ENCODE measurements around the gene RAD18.

DNA sequence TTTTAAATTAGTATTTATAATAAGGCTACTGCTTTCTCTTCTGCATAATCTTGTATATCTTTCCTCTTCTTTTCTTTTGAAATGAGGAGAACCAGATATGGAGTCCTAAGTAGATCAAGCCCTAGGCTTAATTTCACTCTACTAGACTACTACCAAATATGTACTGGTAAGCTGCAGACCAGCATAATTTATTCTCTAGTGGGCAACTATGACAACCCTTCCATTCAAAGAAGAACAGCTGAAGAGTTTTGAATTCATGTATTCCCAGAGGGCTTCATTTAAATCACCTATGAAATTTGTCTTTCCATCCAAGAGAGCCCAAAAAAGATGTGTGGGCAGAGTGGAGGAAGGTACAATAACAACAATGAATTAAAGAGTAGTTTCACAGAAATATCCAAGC, 10.0 kb downstream of the RAD18 start:
- TF ChIP-seq, protein P1, sequence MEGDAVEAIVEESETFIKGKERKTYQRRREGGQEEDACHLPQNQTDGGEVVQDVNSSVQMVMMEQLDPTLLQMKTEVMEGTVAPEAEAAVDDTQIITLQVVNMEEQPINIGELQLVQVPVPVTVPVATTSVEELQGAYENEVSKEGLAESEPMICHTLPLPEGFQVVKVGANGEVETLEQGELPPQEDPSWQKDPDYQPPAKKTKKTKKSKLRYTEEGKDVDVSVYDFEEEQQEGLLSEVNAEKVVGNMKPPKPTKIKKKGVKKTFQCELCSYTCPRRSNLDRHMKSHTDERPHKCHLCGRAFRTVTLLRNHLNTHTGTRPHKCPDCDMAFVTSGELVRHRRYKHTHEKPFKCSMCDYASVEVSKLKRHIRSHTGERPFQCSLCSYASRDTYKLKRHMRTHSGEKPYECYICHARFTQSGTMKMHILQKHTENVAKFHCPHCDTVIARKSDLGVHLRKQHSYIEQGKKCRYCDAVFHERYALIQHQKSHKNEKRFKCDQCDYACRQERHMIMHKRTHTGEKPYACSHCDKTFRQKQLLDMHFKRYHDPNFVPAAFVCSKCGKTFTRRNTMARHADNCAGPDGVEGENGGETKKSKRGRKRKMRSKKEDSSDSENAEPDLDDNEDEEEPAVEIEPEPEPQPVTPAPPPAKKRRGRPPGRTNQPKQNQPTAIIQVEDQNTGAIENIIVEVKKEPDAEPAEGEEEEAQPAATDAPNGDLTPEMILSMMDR (IDR thresholded peaks at IDR 0.05) = no peak
- TF ChIP-seq POLR2AphosphoS5 (IDR thresholded peaks at IDR 0.05) (no peak), POLR2A (IDR thresholded peaks at IDR 0.05) (no peak)
